ENCODE data around the gene LAMC2.

- no peak for TF ChIP-seq SIN3A (conservative IDR thresholded peaks at IDR 0.05 in 1 of 2, IDR thresholded peaks at IDR 0.05 in 1 of 2; ENCODE audit: low read depth in 1 of 2, low read length in 2 of 2)
- no peak for TF ChIP-seq CTCF (IDR thresholded peaks at IDR 0.05; ENCODE audit: control extremely low read depth in 1 of 3, insufficient read depth in 1 of 3, low read depth in 1 of 3, low read length in 3 of 3)
- no peak for TF ChIP-seq RXRA (IDR thresholded peaks at IDR 0.05; ENCODE audit: insufficient read depth, low read depth, low read length)
- TF ChIP-seq MAX (IDR thresholded peaks at IDR 0.05): no peak
- no peak for TF ChIP-seq JUND (IDR thresholded peaks at IDR 0.05; ENCODE audit: low read length)
These were observed 63.9 kb downstream of the LAMC2 start for GRCh38 chr1:183249941-183250452.
